ENCODE measurements around the gene DDA1.

DDA1 gene

DNA sequence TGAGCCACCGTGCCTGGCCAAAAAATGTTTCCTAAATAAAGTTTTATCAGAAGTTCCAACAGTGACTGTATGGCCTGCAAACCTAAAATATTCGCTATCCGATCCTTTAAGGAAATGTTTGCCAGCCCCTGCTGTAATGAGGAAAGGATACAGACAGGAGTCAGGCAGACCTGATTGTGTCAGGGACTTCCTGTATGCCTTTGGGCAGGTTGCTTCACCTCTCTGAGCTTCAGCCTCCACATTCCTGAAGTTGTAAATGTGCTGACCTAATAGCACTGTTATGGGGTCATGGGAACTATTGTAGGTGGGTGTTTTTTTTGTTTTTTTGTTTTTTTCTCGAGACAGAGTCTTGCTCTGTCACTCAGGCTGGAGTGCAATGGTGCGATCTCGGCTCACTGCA, 12.4 kb upstream of the DDA1 start:
- WGBS (ENCODE audit: extremely low coverage, insufficient coverage, low lambda C conversion rate) = no CpG with 5 or more reads among the region's 6 CpGs

DNA sequence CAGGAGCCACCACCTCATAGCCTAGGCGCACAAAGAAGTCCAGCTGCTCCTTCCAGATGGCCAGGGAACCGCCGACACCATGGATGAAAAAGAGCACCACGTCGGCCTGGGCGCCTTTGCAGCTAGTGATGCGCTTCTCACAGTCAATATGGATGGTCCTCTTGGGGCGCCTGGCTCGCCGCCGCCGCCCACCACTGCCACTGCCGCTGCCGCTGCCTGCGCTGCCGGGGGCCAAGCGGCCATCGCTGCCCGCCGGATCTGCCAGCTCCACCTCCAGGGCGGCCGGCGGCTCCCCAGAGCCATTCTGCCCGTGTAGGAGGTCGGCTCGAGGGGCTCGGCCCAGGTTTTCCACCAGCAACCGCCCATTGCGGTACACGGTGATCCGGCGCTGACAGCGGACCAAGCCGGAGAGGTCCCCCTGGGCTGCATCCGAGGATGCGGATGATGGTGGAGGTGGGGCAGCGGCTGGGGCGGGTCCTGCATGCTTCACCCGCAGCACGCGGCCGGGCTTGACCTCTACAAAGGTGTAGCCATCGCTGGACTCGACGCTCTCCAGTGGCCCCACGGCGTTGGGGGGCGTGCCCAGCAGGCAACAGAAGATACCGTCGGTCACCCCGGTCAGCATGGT, 8.3 kb upstream of the DDA1 start:
- no peak overlapping the region for H2BK5ac ChIP-seq (ENCODE audit: low read length)
- WGBS (ENCODE audit: extremely low coverage, insufficient coverage, low lambda C conversion rate) = no CpG with 5 or more reads among the region's 51 CpGs
- no peak for DNase-seq

More for the DNA sequence above, 12.4 kb upstream of the DDA1 start:
- H3K4me2 ChIP-seq (ENCODE audit: low read length) = no peak overlapping the region
- peaks cover 2% of the 10 kb centered on the region for H3K36me3 ChIP-seq (ENCODE audit: control insufficient read depth, insufficient read depth, low read length)
- H3K4me3 ChIP-seq (ENCODE audit: low read length) = no peak overlapping the region
- no peak overlapping the region for H3K23ac ChIP-seq (ENCODE audit: low read length)
- H3K79me2 ChIP-seq (ENCODE audit: control insufficient read depth, insufficient read depth, low read length) = peaks cover 1% of the 10 kb centered on the region
- H3K4ac ChIP-seq (ENCODE audit: low read depth, low read length) = no peak overlapping the region
- peak; percentile 95 for DNase-seq
- no peak overlapping the region for H4K8ac ChIP-seq (ENCODE audit: low read depth, low read length)
- H4K5ac ChIP-seq (ENCODE audit: low read length) = no peak overlapping the region
- no peak overlapping the region for H2AK5ac ChIP-seq (ENCODE audit: low read length)
- no peak overlapping the region for H2BK5ac ChIP-seq (ENCODE audit: low read length)
- no peaks in the 10 kb centered on the region for H3K27me3 ChIP-seq (ENCODE audit: insufficient read depth, low read length, poor library complexity)
- no peak overlapping the region for H3K18ac ChIP-seq (ENCODE audit: low read length)
- no peak overlapping the region for H3K9ac ChIP-seq (ENCODE audit: low read length)
- H3K27ac ChIP-seq (ENCODE audit: low read depth, low read length) = no peak overlapping the region
- no peak overlapping the region for H2BK120ac ChIP-seq (ENCODE audit: low read depth, low read length)
- no peaks in the 10 kb centered on the region for H3K79me1 ChIP-seq (ENCODE audit: low read length)
- H3K56ac ChIP-seq (ENCODE audit: low read length) = no peak overlapping the region
- no peaks in the 10 kb centered on the region for H3K4me1 ChIP-seq (ENCODE audit: control insufficient read depth, low read depth, low read length)
- no peak overlapping the region for H2BK15ac ChIP-seq (replicated peaks; ENCODE audit: low read depth)

DNA sequence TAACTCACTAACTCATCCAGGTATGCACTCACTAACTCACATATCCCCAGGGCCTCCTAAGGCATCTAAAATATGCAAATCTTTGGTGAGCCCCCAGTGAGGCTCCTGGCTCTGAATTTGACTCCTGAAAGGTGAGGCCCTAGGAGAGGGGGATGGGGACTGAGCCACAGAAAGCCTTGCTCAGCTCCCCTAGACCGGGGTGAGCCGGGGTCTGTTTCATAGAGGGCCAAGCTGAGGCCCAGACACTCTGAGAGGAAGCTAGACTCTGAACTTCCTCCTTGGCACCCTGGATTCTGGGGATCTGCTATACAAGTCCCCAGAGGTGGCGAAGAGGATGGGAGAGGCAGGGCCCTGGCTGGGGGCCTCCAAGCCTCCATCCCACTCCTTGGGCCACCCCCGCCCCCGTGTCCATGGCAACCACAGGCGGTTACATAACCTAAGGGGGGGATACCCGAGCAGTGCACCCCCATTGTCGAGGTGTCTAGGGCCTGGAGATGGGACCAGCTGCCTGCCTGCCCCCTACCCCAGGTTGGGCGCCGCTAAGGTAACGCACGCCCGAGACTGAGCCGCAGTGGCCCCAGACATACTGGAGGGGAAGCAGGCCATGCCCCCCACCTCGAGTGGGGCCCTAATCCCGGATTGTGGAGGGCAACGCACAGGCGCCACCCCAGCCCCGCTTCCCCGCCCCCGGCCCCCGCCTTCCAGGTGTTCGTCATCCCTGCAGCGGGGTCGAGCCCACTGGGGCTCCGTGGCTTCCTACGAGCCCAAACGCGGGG, 6.8 kb upstream of the DDA1 start:
- no peak overlapping the region for H3K27ac ChIP-seq (ENCODE audit: low read depth, low read length)
- no peaks in the 10 kb centered on the region for H3K79me1 ChIP-seq (ENCODE audit: low read length)
- no peak overlapping the region for H4K5ac ChIP-seq (ENCODE audit: low read length)
- H3K36me3 ChIP-seq (ENCODE audit: control insufficient read depth, insufficient read depth, low read length) = peaks cover 2% of the 10 kb centered on the region
- DNase-seq = peak; percentile 77
- no peak overlapping the region for H2AK5ac ChIP-seq (ENCODE audit: low read length)
- peaks cover 4% of the 10 kb centered on the region for H3K4me1 ChIP-seq (ENCODE audit: control insufficient read depth, low read depth, low read length)
- H3K4ac ChIP-seq (ENCODE audit: low read depth, low read length) = no peak overlapping the region
- H3K23ac ChIP-seq (ENCODE audit: low read length) = no peak overlapping the region
- H3K18ac ChIP-seq (ENCODE audit: low read length) = peak overlapping the region; percentile 64
- H3K56ac ChIP-seq (ENCODE audit: low read length) = peak overlapping the region; percentile 67
- H3K79me2 ChIP-seq (ENCODE audit: control insufficient read depth, insufficient read depth, low read length) = no peaks in the 10 kb centered on the region
- H3K4me3 ChIP-seq (ENCODE audit: low read length) = peak overlapping the region; percentile 19
- WGBS (ENCODE audit: extremely low coverage, insufficient coverage, low lambda C conversion rate) = no CpG with 5 or more reads among the region's 29 CpGs
- H3K9ac ChIP-seq (ENCODE audit: low read length) = peak overlapping the region; percentile 68
- no peaks in the 10 kb centered on the region for H3K27me3 ChIP-seq (ENCODE audit: insufficient read depth, low read length, poor library complexity)
- H2BK120ac ChIP-seq (ENCODE audit: low read depth, low read length) = no peak overlapping the region
- H2BK15ac ChIP-seq (replicated peaks; ENCODE audit: low read depth) = no peak overlapping the region
- no peak overlapping the region for H2BK5ac ChIP-seq (ENCODE audit: low read length)
- peak overlapping the region; percentile 64 for H3K4me2 ChIP-seq (ENCODE audit: low read length)
- no peak overlapping the region for H4K8ac ChIP-seq (ENCODE audit: low read depth, low read length)

More for the DNA sequence above, 8.3 kb upstream of the DDA1 start:
- Histone ChIP-seq H3K36me3 (ENCODE audit: control insufficient read depth, insufficient read depth, low read length) (peaks cover 2% of the 10 kb centered on the region), H3K79me1 (ENCODE audit: low read length) (no peaks in the 10 kb centered on the region), H3K18ac (ENCODE audit: low read length) (no peak overlapping the region), H3K9ac (ENCODE audit: low read length) (no peak overlapping the region), H3K4me2 (ENCODE audit: low read length) (no peak overlapping the region), H4K8ac (ENCODE audit: low read depth, low read length) (no peak overlapping the region), H3K27ac (ENCODE audit: low read depth, low read length) (no peak overlapping the region), H2AK5ac (ENCODE audit: low read length) (no peak overlapping the region), H2BK120ac (ENCODE audit: low read depth, low read length) (no peak overlapping the region), H2BK15ac (replicated peaks; ENCODE audit: low read depth) (no peak overlapping the region), H3K4me1 (ENCODE audit: control insufficient read depth, low read depth, low read length) (peaks cover 4% of the 10 kb centered on the region), H3K23ac (ENCODE audit: low read length) (no peak overlapping the region), H3K4me3 (ENCODE audit: low read length) (no peak overlapping the region), H3K27me3 (ENCODE audit: insufficient read depth, low read length, poor library complexity) (no peaks in the 10 kb centered on the region), H4K5ac (ENCODE audit: low read length) (no peak overlapping the region), H3K4ac (ENCODE audit: low read depth, low read length) (no peak overlapping the region), H3K79me2 (ENCODE audit: control insufficient read depth, insufficient read depth, low read length) (no peaks in the 10 kb centered on the region), H3K56ac (ENCODE audit: low read length) (no peak overlapping the region)

DNA sequence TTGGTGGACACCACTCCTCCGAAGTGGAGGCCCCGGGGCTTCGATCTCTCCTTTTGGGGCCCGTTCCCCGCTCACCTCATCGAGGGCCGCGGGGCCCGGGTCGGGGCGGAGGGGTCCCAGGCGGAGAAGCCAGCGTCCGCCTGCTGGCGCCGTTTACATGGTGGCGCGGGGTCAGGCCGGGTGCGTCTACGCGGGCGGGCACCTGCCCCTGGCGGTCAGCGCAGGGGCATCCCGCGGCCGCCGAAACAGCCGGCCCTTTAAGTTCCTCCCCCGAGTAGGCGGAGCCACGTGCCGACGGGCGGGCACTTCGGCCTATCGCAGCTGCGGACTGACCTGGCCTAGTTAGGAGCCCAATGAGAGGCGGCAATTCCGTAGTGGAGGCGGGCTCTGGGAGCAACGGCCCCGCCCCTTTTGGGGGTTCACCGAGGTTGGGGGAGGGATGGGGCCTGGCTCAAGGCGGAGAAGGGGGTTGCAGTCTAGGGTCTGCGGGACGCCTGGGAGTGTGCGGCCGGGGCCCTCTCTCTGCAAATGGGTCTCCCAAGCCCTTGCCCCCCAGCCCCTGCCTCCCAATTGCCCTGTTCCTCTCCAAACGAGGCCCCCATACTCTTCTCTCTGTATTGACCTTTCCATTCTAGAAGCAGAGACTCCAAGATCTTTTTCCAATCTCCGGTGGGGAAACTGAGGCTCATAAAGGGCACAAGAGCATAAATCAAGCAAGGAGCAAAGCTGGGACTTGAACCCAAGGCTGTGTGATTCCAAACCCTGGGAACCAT, 6.0 kb upstream of the DDA1 start, which contains the start of gene ABHD8:
ABHD8 (minus strand) TSS at position 259 of the 773 bp plus-strand sequence. CDS start 1,809 bp downstream, outside the sequence.
- Histone ChIP-seq H2BK15ac (replicated peaks; ENCODE audit: low read depth) (no peak within 1 kb of the TSS), H3K4ac (ENCODE audit: low read depth, low read length) (peak within 1 kb of the TSS; percentile 27), H4K8ac (ENCODE audit: low read depth, low read length) (no peak within 1 kb of the TSS), H4K5ac (ENCODE audit: low read length) (no peak within 1 kb of the TSS), H3K23ac (ENCODE audit: low read length) (no peak within 1 kb of the TSS), H2BK5ac (ENCODE audit: low read length) (no peak within 1 kb of the TSS), H2AK5ac (ENCODE audit: low read length) (no peak within 1 kb of the TSS), H3K36me3 (ENCODE audit: control insufficient read depth, insufficient read depth, low read length) (peaks cover under 1% of the 10 kb centered on the region), H3K27ac (ENCODE audit: low read depth, low read length) (no peak within 1 kb of the TSS), H3K79me2 (ENCODE audit: control insufficient read depth, insufficient read depth, low read length) (no peaks in the 10 kb centered on the region), H3K4me3 (ENCODE audit: low read length) (peak within 1 kb of the TSS; percentile 19), H3K18ac (ENCODE audit: low read length) (peak within 1 kb of the TSS; percentile 64), H3K4me2 (ENCODE audit: low read length) (peak within 1 kb of the TSS; percentile 64), H3K27me3 (ENCODE audit: insufficient read depth, low read length, poor library complexity) (no peaks in the 10 kb centered on the region), H3K56ac (ENCODE audit: low read length) (peak within 1 kb of the TSS; percentile 67), H2BK120ac (ENCODE audit: low read depth, low read length) (no peak within 1 kb of the TSS), H3K9ac (ENCODE audit: low read length) (peak within 1 kb of the TSS; percentile 68), H3K79me1 (ENCODE audit: low read length) (no peaks in the 10 kb centered on the region), H3K4me1 (ENCODE audit: control insufficient read depth, low read depth, low read length) (peaks cover 4% of the 10 kb centered on the region)
- peak; percentile 97 for DNase-seq
- no CpG with 5 or more reads among the region's 52 CpGs for whole genome bisulfite sequencing (ENCODE audit: extremely low coverage, insufficient coverage, low lambda C conversion rate)

DNA sequence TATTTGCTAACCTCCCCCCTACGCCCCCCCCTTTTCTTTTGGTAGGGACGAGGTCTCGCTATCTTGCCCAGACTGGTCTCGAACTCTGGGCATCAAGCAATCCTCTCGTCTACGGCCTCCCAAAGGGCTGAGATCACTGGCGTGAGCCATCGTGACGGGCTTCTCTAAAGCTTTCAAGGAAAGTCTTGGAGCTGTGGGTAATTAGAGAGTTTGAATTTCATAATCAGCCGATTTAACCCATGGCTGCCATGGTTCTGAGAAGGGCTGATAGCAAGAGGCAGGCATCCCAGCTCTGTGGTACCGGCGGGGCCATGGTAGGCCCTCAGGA, 5.5 kb upstream of the DDA1 start:
- H3K27ac ChIP-seq (ENCODE audit: low read depth, low read length) = no peak overlapping the region
- WGBS (ENCODE audit: extremely low coverage, insufficient coverage, low lambda C conversion rate) = no CpG with 5 or more reads among the region's 12 CpGs
- H3K27me3 ChIP-seq (ENCODE audit: insufficient read depth, low read length, poor library complexity) = no peaks in the 10 kb centered on the region
- H4K8ac ChIP-seq (ENCODE audit: low read depth, low read length) = no peak overlapping the region
- no peaks in the 10 kb centered on the region for H3K79me2 ChIP-seq (ENCODE audit: control insufficient read depth, insufficient read depth, low read length)
- H3K4ac ChIP-seq (ENCODE audit: low read depth, low read length) = peak overlapping the region; percentile 27
- H2BK5ac ChIP-seq (ENCODE audit: low read length) = no peak overlapping the region
- no peaks in the 10 kb centered on the region for H3K79me1 ChIP-seq (ENCODE audit: low read length)
- no peak for DNase-seq
- H3K4me3 ChIP-seq (ENCODE audit: low read length) = no peak overlapping the region
- peaks cover 4% of the 10 kb centered on the region for H3K4me1 ChIP-seq (ENCODE audit: control insufficient read depth, low read depth, low read length)
- no peaks in the 10 kb centered on the region for H3K36me3 ChIP-seq (ENCODE audit: control insufficient read depth, insufficient read depth, low read length)
- peak overlapping the region; percentile 49 for H3K56ac ChIP-seq (ENCODE audit: low read length)
- no peak overlapping the region for H3K9ac ChIP-seq (ENCODE audit: low read length)
- H3K4me2 ChIP-seq (ENCODE audit: low read length) = no peak overlapping the region
- peak overlapping the region; percentile 64 for H3K18ac ChIP-seq (ENCODE audit: low read length)
- H2BK15ac ChIP-seq (replicated peaks; ENCODE audit: low read depth) = no peak overlapping the region
- H2BK120ac ChIP-seq (ENCODE audit: low read depth, low read length) = no peak overlapping the region
- H3K23ac ChIP-seq (ENCODE audit: low read length) = no peak overlapping the region
- H4K5ac ChIP-seq (ENCODE audit: low read length) = no peak overlapping the region
- H2AK5ac ChIP-seq (ENCODE audit: low read length) = no peak overlapping the region
